Measurements from ENCODE around the gene GUCY1A2.

Gene GUCY1A2

DNA sequence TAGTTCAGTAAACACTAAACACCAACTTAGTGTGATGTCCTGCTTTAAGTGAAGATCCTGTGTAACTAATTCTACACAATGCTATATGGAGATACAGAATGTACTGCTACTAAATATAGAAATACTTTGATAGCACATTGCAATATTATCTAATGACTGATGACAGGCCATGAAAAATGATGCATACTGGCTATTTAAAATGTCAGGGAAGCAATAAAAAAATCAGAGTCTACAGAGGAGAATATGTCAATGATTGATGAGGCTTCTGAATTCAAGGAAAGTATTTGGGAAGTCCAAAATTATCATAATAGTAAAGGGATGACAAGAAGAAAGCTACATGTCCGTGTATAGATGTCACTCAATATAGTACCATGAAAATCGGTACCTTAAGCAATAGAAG is 55.3 kb downstream of the GUCY1A2 start:
- no peak for TF ChIP-seq ZFX (IDR thresholded peaks at IDR 0.05; ENCODE audit: borderline replicate concordance)
- TF ChIP-seq, protein P1, sequence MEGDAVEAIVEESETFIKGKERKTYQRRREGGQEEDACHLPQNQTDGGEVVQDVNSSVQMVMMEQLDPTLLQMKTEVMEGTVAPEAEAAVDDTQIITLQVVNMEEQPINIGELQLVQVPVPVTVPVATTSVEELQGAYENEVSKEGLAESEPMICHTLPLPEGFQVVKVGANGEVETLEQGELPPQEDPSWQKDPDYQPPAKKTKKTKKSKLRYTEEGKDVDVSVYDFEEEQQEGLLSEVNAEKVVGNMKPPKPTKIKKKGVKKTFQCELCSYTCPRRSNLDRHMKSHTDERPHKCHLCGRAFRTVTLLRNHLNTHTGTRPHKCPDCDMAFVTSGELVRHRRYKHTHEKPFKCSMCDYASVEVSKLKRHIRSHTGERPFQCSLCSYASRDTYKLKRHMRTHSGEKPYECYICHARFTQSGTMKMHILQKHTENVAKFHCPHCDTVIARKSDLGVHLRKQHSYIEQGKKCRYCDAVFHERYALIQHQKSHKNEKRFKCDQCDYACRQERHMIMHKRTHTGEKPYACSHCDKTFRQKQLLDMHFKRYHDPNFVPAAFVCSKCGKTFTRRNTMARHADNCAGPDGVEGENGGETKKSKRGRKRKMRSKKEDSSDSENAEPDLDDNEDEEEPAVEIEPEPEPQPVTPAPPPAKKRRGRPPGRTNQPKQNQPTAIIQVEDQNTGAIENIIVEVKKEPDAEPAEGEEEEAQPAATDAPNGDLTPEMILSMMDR (IDR thresholded peaks at IDR 0.05): no peak
- no peak overlapping the region for H3K27ac ChIP-seq

GRCh38 chr11:106961518-106961917 is 56.8 kb downstream of the GUCY1A2 start:
- H3K27ac ChIP-seq: peak overlapping the region; percentile 29
- TF ChIP-seq, protein P1 (IDR thresholded peaks at IDR 0.05): no peak
- TF ChIP-seq ZFX (IDR thresholded peaks at IDR 0.05; ENCODE audit: borderline replicate concordance): no peak

DNA sequence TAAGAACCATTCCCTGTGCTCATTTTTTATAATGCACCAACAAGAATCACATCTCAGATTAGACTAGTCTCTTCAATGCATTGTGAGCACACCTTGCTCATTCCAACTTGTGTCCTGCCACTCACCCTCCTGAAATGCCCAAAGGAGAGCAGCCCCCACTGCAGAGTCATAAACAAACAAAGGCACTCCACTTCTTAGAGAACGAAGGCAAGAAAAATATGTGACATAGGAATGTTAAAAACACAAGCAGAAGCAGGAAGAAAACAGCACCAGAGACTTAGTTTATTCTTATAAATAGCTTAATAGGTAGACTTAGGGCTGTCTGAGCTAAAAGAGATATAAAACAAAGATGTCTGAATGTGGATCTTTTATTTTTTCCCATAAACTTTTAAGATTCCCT is 57.2 kb downstream of the GUCY1A2 start:
- TF ChIP-seq ZFX (IDR thresholded peaks at IDR 0.05; ENCODE audit: borderline replicate concordance): no peak
- TF ChIP-seq, protein P1 (IDR thresholded peaks at IDR 0.05): no peak
- H3K27ac ChIP-seq: peak overlapping the region; percentile 29

DNA sequence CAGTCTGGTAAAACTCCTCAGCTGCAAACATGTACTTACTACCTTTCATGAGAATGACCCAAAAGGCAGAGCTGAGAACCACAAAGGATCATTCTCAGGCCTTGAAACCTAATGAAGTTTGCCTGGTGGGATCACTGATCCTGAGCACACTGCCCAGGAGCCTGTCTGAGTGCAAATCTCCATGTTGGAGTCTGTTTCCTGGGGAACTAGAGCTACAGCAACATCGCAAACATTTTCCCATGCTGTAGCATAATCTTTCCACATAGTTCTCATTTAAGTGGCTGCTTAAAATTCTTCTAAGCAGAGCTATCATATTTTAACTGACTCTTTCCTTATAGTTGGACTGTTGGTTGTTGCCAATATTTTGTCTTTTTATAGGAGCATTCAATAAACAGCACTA is 58.5 kb downstream of the GUCY1A2 start:
- peak overlapping the region; percentile 29; the same call in 1 of the 2 replicates for H3K27ac ChIP-seq
- TF ChIP-seq, protein P1 (IDR thresholded peaks at IDR 0.05): no peak
- no peak for TF ChIP-seq ZFX (IDR thresholded peaks at IDR 0.05; ENCODE audit: borderline replicate concordance)

- TF ChIP-seq ZFX (IDR thresholded peaks at IDR 0.05; ENCODE audit: borderline replicate concordance): no peak
- TF ChIP-seq, protein P1 (IDR thresholded peaks at IDR 0.05): no peak
- H3K27ac ChIP-seq: peak overlapping the region; percentile 29; the same call in 1 of the 2 replicates
Measured at GRCh38 chr11:106959386-106959785, 58.9 kb downstream of the GUCY1A2 start.

GRCh38 chr11:106958517-106959248 is 59.6 kb downstream of the GUCY1A2 start:
- H3K27ac ChIP-seq: peak overlapping the region; percentile 29; the same call in 1 of the 2 replicates
- TF ChIP-seq ZFX (IDR thresholded peaks at IDR 0.05; ENCODE audit: borderline replicate concordance): no peak
- TF ChIP-seq, protein P1 (IDR thresholded peaks at IDR 0.05): no peak

GRCh38 chr11:106957030-106957482 is 61.2 kb downstream of the GUCY1A2 start:
- no peak for TF ChIP-seq ZFX (IDR thresholded peaks at IDR 0.05; ENCODE audit: borderline replicate concordance)
- TF ChIP-seq, protein P1 (IDR thresholded peaks at IDR 0.05): no peak
- H3K27ac ChIP-seq: no peak overlapping the region

Data from 22Rv1 (cell line).